Tibial nerve (tissue), 4 donors: ENCODE results near the gene CHKA. TPM values are rescaled to one million over a fixed set of nuclear protein-coding genes. Genes with fewer than 3 reads are reported as not detected.

ENCODE experiments used
- DNase-seq, 2 donors: peaks; one replicate each; pipeline ENCODE4 v3.0.0-alpha.2; 2019; ENCODE audit warnings: low spot score in 2 of 2
- H3K27ac ChIP-seq, 4 donors: fragments of 200-600 bp; sonication (generic) in 3 of 4; one replicate each; pipeline ENCODE4 v1.5.1; 2017 to 2019; ENCODE audit warnings: mild to moderate bottlenecking in 1 of 4
- H3K27me3 ChIP-seq, 2 donors: fragments of 200-600 bp; sonication (generic) in 1 of 2; one replicate each; pipeline versions ENCODE4 v1.5.1 to v1.6.0; 2017 to 2019
- H3K36me3 ChIP-seq, 3 donors: fragments of 200-600 bp; sonication (generic); one replicate each; pipeline ENCODE4 v1.5.1; 2018 to 2019
- H3K4me1 ChIP-seq, 4 donors: fragments of 200-600 bp; sonication (generic) in 3 of 4; one replicate each; pipeline ENCODE4 v1.5.1; 2017 to 2019
- H3K4me3 ChIP-seq, 4 donors: fragments of 200-600 bp; sonication (generic) in 3 of 4; one replicate each; pipeline ENCODE4 v1.5.1; 2017 to 2019; ENCODE audit warnings: mild to moderate bottlenecking in 1 of 4, moderate library complexity in 1 of 4
- H3K9me3 ChIP-seq, 4 donors: fragments of 200-600 bp; sonication (generic) in 3 of 4; one replicate each; pipeline ENCODE4 v1.5.1; 2017 to 2019
- EP300 ChIP-seq, 2 donors: sonication (generic); formaldehyde crosslinking; IDR thresholded peaks; one replicate each; pipeline ENCODE4 v1.6.1; 2017; ENCODE audit warnings: antibody characterized with exemption in 2 of 2, mild to moderate bottlenecking in 1 of 2
- POLR2A ChIP-seq, 2 donors: fragments of 450-650 bp; IDR thresholded peaks; one replicate each; pipeline ENCODE4 v1.6.1; 2017; ENCODE audit warnings: antibody characterized with exemption in 2 of 2, mild to moderate bottlenecking in 2 of 2, moderate library complexity in 2 of 2
- WGBS, 2 donors: methylation state at CpG; one replicate each; pipeline ENCODE4 v1.1.5; 2018; 5-methylcytosine and 5-hydroxymethylcytosine counted together
- total RNA-seq, 4 donors: library from RNA; depleted of rRNA; stranded (reverse); fragments of >200 nt; gene quantifications; one replicate each; pipeline ENCODE4 v1.1.0, GENCODE V29; 2016
- TF ChIP-seq, protein P1 (sequence below), 5 experiments: fragments of 200-600 bp in 3 of 5; fragments of 450-650 bp in 2 of 5; sonication (generic) in 3 of 5; IDR thresholded peaks; one replicate each; pipeline ENCODE4 v1.5.1; 2016 to 2019; ENCODE audit warnings: antibody characterized with exemption in 5 of 5, mild to moderate bottlenecking in 3 of 5, moderate library complexity in 2 of 5

The CHKA gene
- total RNA-seq, 4 donors from 2014 or later: 53.7 to 83.9 (median 78.0) TPM

DNA sequence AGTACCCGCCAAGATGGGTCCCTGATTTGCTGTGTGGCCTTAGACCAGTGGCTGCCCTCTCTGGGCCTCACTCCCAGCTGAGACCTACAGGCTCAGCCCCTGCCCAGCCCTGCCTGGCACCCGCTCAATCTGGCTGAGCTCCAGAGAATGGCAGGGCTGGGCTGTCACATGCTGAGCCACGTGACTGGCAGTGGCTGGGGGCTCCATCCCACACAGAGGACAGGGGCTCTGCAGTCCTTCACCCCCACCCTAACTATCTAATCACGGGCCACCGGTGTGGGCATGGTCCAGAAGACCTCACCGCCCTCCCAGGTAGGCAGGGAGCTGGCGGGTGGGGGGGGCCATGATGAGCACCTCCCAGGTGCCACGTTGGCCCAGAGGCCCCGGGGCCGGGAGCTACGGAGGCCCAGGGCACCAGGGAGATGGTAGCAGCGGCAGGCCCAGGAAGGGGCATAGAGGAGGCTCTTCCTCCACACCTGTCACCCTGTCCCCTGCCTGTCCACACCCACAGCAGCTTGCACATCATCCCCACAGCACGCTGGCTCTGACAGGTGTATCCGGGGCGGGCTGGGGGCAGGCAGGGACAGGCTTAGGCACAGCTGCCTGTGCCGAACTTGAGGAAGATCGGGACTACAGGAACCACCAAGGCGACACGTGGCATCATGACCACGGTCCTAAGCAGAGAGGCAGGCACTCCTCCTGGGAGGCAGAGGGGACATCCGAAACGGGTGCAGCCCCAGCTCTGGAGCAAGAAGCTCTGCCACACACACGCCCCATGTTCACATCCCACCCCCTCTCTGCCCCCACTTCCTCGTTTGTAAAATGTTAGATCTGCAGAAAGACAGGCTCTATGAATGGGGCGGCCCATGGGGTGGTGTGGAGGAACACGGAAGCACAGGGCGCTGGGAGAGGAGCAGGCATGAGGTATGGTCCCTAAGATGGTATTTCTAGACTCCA, 112.5 kb downstream of the CHKA start:
- Histone ChIP-seq H3K36me3 (no peaks in the 10 kb centered on the region), H3K4me3 (no peak overlapping the region), H3K27ac (peak overlapping the region; percentile 93 to 98 (median 96)), H3K4me1 (peaks cover 0 to 66% (median 55%) of the 10 kb centered on the region in 4 donors), H3K27me3 (no peaks in the 10 kb centered on the region), H3K9me3 (no peaks in the 10 kb centered on the region)
- TF ChIP-seq POLR2A (IDR thresholded peaks at IDR 0.05): no peak
- no peak for TF ChIP-seq EP300 (IDR thresholded peaks at IDR 0.05)
- TF ChIP-seq, protein P1, sequence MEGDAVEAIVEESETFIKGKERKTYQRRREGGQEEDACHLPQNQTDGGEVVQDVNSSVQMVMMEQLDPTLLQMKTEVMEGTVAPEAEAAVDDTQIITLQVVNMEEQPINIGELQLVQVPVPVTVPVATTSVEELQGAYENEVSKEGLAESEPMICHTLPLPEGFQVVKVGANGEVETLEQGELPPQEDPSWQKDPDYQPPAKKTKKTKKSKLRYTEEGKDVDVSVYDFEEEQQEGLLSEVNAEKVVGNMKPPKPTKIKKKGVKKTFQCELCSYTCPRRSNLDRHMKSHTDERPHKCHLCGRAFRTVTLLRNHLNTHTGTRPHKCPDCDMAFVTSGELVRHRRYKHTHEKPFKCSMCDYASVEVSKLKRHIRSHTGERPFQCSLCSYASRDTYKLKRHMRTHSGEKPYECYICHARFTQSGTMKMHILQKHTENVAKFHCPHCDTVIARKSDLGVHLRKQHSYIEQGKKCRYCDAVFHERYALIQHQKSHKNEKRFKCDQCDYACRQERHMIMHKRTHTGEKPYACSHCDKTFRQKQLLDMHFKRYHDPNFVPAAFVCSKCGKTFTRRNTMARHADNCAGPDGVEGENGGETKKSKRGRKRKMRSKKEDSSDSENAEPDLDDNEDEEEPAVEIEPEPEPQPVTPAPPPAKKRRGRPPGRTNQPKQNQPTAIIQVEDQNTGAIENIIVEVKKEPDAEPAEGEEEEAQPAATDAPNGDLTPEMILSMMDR (IDR thresholded peaks at IDR 0.05): no peak
- DNase-seq: no peak
- WGBS, 2 donors: 68 to 72% methylated on average over 18 to 24 of the region's 27 CpGs

DNA sequence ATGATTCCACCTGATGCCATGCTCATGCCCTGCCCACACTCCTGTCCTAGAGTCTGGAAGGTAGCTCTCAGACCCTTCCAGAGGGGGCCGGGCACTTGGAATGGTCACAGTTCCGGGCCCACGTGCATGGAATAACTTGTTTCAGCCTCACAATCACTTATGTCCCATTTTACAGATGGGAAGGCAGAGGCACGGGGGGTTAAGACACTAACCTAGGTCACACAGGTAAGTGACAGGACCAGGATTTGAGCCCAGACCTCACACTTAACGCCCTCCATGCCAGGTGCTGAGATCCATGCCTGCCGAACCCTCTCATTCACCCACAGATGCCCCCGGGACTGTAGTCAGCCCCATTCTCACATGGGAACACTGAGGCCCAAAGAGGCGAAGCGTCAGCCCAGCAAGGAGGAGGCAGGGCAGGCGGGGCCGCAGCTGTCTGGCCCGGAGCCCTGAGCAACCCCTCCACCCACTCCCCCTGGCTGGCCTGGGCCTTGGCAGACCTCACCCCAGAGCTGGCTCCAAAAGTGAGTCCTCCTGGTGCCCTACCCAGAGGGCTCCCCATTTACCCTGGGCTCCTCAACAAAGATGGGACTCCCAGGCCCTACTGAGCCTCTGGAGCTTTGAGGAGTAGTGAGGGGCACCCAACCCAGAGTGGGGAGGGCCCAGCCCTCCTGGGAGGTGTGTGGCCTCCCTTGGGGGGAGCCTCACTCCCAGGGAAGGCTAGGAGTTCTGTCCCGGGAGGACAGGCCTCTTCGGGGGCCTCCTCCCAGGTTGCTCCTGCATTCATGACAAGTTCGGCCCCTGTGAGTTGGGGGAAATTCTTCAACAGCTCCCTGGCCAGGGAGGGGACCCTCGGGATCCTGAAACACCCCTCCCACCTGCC, 113.4 kb downstream of the CHKA start:
- TF ChIP-seq EP300 (IDR thresholded peaks at IDR 0.05) (no peak), POLR2A (IDR thresholded peaks at IDR 0.05) (no peak)
- TF ChIP-seq, protein P1 (IDR thresholded peaks at IDR 0.05): no peak
- H3K4me3 ChIP-seq: no peak overlapping the region
- H3K9me3 ChIP-seq: no peaks in the 10 kb centered on the region
- no peaks in the 10 kb centered on the region for H3K27me3 ChIP-seq
- 85 to 86% methylated on average over 12 to 13 of the region's 16 CpGs for whole genome bisulfite sequencing, 2 donors
- peaks cover 0 to 64% (median 47%) of the 10 kb centered on the region in 4 donors for H3K4me1 ChIP-seq
- DNase-seq: no peak
- H3K27ac ChIP-seq: peak overlapping the region in 3 of 4 donors; percentile 95 to 98 (median 98)
- no peaks in the 10 kb centered on the region for H3K36me3 ChIP-seq

DNA sequence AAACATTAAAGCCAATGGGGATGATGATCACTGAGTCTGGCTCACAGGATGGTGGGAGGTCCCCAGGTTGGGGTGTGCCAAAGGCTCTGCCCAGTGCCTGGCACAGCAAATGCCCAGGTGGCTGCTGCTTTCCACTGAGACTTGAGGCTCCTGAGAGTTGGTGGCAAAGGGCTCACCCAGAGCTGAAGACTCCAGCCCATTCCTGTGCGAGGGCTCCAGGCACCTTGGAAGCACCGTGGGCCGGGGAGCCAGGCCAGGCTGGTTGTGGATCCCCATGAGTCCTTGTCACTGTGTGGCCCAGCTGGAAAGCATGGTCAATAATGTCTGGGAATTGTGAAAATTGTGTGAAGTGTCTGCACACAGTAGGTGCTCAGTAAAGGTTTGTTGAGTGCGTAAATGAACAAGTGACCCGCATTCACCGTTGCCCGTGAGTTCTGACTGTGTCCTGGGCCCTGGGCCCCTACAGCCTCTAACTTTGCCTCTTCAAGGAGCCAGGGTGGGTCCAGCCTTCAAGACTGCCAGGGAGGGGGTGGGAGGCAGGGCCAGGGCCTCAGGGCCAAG, 114.5 kb downstream of the CHKA start:
- no peak for TF ChIP-seq EP300 (IDR thresholded peaks at IDR 0.05)
- TF ChIP-seq POLR2A (IDR thresholded peaks at IDR 0.05): no peak
- TF ChIP-seq, protein P1 (IDR thresholded peaks at IDR 0.05): no peak
- no peak overlapping the region for H3K4me3 ChIP-seq
- no peaks in the 10 kb centered on the region for H3K9me3 ChIP-seq
- H3K27me3 ChIP-seq: no peaks in the 10 kb centered on the region
- H3K27ac ChIP-seq: peak overlapping the region in 1 of 4 donors; percentile 98
- no peak for DNase-seq
- 94 to 97% methylated on average over 7 of the region's 7 CpGs for whole genome bisulfite sequencing, 2 donors
- peaks cover 0 to 57% (median 36%) of the 10 kb centered on the region in 4 donors for H3K4me1 ChIP-seq
- H3K36me3 ChIP-seq: no peaks in the 10 kb centered on the region

DNA sequence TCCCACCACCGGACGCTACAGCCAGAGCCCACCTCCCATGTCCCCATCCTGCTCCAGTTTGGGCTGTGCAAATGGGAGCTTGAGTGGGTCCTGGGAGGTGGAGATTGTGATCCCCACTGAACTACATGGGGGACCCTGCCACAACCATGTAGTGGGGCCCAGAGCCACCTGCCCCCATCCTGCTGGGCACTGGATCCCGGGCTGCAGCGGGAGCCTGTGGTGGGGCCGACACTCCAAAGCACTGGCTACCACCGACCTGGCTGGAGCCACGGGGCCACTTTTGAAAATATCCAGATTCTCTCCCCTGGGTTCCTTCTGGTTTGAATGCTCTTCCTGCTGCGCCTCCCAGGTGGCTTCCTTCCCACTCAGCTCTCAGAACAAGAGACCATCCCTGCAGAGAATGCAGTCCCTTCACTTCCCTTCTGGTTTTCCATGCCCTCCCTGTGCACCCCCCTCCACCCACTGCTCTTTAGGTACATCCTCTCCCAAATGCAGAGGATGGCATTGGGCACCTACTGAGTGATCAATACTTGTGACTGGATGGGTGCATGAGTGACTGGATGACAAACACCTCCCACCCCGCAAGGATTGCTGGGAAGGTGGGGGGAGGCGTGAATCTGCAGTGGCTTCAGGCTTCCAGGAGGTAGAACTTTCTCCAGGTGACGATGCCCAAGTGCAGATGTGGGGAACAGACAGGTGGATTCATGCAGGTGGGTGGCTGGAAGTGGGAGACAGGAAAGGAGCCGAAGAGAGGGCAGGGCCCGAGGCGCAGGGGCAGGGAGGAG, 116.4 kb downstream of the CHKA start:
- DNase-seq: no peak
- no peaks in the 10 kb centered on the region for H3K9me3 ChIP-seq
- peaks cover 0 to 38% (median 20%) of the 10 kb centered on the region in 4 donors for H3K4me1 ChIP-seq
- no peak for TF ChIP-seq EP300 (IDR thresholded peaks at IDR 0.05)
- TF ChIP-seq, protein P1 (IDR thresholded peaks at IDR 0.05): no peak
- no peak for TF ChIP-seq POLR2A (IDR thresholded peaks at IDR 0.05)
- peak overlapping the region in 3 of 4 donors; percentile 68 to 89 (median 85) for H3K4me3 ChIP-seq
- no peaks in the 10 kb centered on the region for H3K27me3 ChIP-seq
- peak overlapping the region in 3 of 4 donors; percentile 62 to 89 (median 83) for H3K27ac ChIP-seq
- no peaks in the 10 kb centered on the region for H3K36me3 ChIP-seq
- WGBS, 2 donors: 79 to 81% methylated on average over 12 to 14 of the region's 14 CpGs
